SW480 (cell line): ENCODE measurements around the gene RAI2.

Experiments
- DNase-seq: peaks from one replicate; pipeline ENCODE4 v3.0.0-alpha.2; 2016; ENCODE audit warnings: low spot score

RAI2 gene

GRCh38 chrX:17860811-17861488, at the start of gene RAI2:
Gene RAI2 (minus strand): TSS chrX:17861298. CDS start chrX:17802010, 59,288 bp downstream.
- DNase-seq = peak; percentile 44

DNA sequence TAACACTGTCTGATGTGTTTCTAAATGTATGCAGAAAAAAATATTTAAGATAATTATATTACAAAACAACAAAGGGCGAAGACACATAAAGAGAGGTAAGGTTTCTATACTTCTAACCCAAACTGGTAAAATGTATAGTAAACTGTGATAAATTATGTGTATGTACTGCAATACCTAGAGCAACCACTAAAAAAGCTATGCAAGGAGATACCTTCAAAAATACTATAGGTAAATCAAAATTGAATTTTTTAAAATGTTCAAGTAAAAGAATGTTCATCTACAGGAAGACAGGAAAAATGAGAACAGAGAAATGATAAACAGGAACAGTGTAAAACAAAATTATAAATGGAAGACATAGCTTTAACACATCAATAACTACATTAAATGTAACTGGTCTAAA, 27.3 kb upstream of the RAI2 start:
- no peak for DNase-seq

DNA sequence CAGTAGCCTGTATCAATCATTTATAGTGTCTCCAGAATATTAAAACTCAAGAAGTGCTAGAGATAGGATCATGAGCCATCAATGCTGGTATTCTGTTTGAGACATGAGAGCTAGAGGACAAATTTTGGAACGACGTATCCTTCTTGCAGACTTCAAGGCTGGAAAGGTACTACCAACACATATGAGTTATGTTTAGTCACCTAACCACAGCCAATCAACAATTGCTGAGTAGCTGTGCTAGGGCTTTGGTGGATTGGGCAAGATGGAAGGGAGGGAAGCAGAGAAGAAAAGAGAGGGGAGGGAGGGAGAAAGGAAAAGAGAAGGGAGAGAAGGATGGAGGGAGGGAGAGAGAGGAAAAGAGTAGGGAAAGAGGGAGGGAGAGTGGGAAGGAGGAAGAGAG, 21.6 kb upstream of the RAI2 start:
- no peak for DNase-seq

GRCh38 chrX:17878028-17878670, 17.1 kb upstream of the RAI2 start:
- no peak for DNase-seq

GRCh38 chrX:17876135-17876534, 15.0 kb upstream of the RAI2 start:
- peak; percentile 21 for DNase-seq

DNA sequence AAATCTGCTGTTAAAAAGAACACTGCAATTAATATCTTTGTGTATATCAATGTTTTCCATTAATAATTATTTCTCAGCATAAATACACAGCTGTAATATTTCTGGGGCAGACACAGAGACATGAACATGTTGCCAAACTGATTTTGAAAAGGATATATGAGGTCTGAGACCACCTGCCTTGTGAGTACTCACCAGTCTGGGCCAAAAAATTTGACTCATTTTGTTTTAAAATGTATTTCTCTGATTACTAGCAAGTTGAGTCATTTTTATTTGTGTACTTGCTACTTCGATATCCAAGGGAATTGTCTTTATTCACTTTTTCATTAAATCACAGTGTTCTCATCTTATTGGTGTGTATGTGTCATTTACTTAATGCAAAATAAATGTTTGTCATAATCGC, 8.5 kb upstream of the RAI2 start:
- DNase-seq = no peak

- DNase-seq = no peak
Observed at GRCh38 chrX:17861489-17862011, 452 bp upstream of the RAI2 start.

GRCh38 chrX:17860179-17860780, 818 bp downstream of the RAI2 start:
- DNase-seq = peak; percentile 6

GRCh38 chrX:17859609-17860178, 1.4 kb downstream of the RAI2 start:
- peak; percentile 33 for DNase-seq

DNA sequence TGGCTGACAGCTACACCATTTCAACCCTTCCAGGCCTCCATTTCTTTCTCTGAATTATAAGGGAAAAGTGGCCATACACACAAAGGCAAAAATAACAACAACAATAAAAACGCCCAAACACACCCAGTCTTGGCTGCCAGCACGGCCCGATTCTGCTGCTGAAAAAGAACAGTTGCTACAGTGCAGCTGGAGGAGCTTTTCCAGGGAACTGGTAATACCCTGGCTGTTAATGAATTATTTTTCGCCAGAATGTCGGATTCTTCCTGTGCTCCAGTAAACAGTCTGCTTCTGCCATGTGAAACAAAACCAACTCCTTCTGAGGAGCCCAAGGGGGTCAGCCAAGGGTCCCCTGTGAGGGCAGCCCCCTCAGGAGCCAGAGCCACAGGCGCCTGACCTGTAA, 6.6 kb downstream of the RAI2 start:
- no peak for DNase-seq

GRCh38 chrX:17854069-17854468, 7.0 kb downstream of the RAI2 start:
- no peak for DNase-seq

DNA sequence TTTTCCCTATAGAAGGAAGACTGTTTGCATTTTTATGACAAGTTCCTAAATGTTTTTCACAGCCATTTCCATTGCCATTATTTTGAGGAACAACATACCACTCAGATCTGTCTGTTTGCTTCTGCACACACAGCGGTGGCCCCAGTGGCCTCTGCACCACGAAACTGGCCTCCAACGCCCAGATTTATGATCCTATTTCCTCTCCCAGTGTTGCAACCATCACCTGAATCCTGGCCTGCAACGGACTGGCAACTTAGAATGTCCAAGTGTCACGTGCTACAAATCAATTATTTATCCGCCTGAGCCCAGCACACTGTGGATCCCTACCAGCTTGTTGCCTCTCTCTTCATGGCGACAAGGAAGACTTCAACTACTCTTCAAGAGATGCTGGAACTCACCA, 9.2 kb downstream of the RAI2 start:
- DNase-seq = no peak

- no peak for DNase-seq
Observed at GRCh38 chrX:17848545-17849265, 12.4 kb downstream of the RAI2 start.

- peak; percentile 14 for DNase-seq
Observed at GRCh38 chrX:17846045-17846444, 15.1 kb downstream of the RAI2 start.

DNA sequence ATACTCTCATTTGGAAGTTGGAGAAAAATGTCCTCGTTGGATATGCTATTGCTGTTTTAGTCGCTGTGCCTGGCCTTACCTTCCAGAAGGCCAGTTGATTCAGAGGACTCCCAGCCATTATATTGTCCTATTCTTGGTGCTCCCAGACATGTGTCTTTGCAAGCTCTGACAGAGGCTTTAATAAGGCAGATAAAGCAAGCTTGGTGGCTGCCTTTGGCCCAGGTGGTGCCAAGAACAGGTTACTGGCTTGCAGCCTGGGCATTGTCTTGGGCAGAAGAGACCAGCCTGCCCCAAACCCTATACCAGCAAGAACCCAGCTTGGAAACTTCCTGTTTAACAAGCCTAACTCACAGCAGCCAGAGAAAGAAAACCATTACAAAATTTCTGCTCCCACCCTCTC, 16.9 kb downstream of the RAI2 start:
- DNase-seq = no peak

DNA sequence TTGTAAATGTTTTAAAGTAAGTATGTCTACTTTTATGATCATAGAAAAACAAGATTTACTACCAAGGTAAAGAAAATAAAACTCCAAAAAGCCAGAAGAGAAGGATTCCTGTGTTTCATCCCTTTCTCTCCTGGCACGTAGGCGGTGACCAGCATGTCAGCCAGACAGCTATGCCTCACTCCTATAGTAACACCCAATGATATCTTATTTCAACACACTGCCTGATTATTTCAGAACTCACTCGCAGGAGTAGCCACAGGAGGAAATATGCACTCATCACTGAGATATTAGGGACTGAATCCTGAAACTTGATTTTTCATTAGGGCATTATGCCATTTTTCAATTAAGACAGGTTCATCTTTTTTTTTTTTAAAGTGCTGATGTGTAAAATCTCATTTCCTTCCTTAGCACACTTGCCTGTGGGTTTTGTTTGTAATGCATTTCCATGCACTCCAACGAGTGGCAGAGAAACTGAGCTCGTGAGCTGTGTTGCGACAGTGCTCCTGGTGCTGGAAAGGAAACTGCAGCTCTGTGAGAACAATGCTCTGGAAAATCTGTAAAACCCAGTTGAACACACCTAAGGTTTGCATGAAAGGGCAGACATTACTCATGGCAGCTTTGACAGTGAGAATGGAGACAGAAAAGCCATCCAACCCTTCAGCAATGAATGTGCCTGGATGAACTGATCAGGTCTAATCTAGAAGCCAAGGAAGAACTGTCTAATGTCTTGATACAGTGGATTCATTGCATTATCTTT, 18.2 kb downstream of the RAI2 start:
- DNase-seq = no peak

- DNase-seq = no peak
Observed at GRCh38 chrX:17839269-17839668, 21.8 kb downstream of the RAI2 start.

DNA sequence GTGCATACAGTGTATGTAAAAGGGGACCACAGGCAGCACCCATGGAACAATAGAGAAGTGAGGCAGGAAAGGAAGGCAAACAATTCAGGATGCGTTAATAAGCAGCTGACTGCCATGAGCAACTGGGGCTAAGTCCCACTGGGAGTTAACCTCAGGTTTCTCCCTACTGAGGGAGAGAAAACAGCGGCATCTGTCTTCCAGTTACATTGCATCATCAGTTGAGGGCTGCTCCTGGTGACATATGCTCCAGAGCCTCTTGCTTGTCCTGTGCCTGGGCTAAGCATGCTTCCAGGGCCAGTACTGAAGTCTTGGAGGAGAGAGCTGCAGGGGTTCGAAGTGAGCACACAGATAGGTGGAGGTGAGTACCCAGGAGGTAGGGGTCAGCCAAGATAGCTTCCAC, 24.3 kb downstream of the RAI2 start:
- DNase-seq = no peak

DNA sequence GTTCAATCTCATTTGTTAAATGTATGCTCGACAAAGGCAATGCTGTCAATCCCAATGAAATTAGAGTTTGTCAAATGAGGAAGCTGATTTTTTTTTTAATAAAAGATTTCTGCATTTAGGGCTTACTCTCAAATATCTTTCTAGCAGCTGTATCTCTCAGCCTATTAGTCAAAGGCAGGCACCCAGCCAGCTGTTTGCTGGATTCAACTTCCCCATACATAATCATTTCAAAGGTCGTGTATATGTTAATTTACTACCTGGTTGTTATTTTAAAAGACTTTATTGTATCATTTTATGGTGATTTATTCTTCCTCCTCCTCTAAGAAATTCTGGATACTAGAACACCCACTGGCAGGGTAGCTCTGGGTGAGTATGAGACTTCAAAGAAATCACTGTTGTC, 27.1 kb downstream of the RAI2 start:
- no peak for DNase-seq

- DNase-seq = no peak
Observed at GRCh38 chrX:17831255-17831654, 29.8 kb downstream of the RAI2 start.

DNA sequence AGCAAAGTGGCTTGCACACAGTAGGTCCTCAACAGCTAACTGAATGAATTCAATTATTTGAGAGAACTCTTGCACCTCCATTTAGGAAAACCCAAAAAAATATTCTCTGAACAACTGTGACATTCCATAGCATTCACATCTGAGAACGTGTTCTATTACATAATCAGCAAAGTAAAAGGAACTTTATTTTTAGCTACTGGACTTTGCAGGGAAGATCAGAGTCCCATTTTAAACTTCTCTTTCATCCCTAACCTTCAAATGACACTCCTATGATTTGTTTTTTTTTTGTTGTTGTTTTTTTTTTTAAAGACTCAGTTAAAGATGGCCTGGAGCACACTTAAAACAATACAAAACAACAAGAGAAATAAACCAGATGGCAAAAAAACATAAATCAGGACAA, 30.9 kb downstream of the RAI2 start:
- no peak for DNase-seq

DNA sequence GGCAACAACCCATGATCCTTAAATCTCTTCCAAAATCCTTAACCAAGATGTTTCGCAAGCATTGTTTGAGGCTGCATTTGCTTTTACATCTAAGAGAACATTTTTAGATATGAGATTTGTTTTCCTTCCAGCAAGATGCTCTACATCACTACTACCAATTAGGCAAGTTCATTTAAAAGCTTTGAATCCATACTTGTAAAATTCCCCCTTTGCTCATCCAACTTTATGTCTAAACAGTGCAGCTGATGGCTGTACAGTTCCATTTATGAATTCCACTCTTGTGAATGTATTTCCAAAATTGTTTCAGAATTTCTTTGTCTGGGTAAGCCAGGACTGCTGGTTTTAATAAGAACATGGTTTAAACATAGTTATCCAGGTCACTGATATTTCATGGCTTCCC, 31.5 kb downstream of the RAI2 start:
- no peak for DNase-seq
